K562 (cell line): ENCODE data around the gene FRMD7. TPM values are rescaled to one million over a fixed set of nuclear protein-coding genes. Genes with fewer than 3 reads are reported as not detected.

Source experiments
- ATAC-seq: fragments of 200-7000 bp; cut with Tn5 transposase; 3 replicates; pipeline ENCODE4 v1.9.1; 2020; ENCODE audit warnings: moderate library complexity
- BruUV-seq: library from RNA; stranded (reverse); fragments of 400-500 nt; replicated peaks from 2 replicates; lab custom pipeline; 2021; lab: Mats Ljungman, UMichigan
- CTCF ChIA-PET: fragments of 300-600 bp; formaldehyde crosslinking; extraction: SDS; loops from one replicate; lab custom pipeline; 2021; ENCODE audit warnings: low intra/inter-chr PET ratio; lab: Yijun Ruan, JAX
- POLR2A ChIA-PET: fragments of 300-600, 350-650 bp; sonication (Branson Sonifier 250); formaldehyde crosslinking; extraction: SDS; loops from one replicate; lab custom pipeline; 2021; ENCODE audit warnings: antibody characterized with exemption, inconsistent platforms; lab: Yijun Ruan, JAX
- DNase-seq, 4 experiments: peaks; one replicate each; pipeline versions ENCODE4 v3.0.0 to v3.0.0-alpha.2; 2011 to 2018; ENCODE audit warnings: low spot score in 3 of 4, mixed read lengths in 3 of 4; ENCODE audit errors: extremely low read depth in 1 of 4
- FAIRE-seq: peaks from 2 replicates; lab custom pipeline; 2011; peaks lifted over from hg19 to GRCh38; lab: Jason Lieb, UNC
- H2AFZ ChIP-seq: 2 replicates; pipeline ENCODE4 v1.6.0; 2011; ENCODE audit warnings: low read depth, low read length, control low read depth, inconsistent platforms
- H3K27ac ChIP-seq: fragments of 200-600 bp; 3 replicates; pipeline ENCODE4 v1.8.0; 2011; ENCODE audit warnings: low read depth, mild to moderate bottlenecking, control low read depth, inconsistent platforms, low read length, moderate library complexity, mixed read lengths; ENCODE audit errors: extremely low read depth
- H3K27me3 ChIP-seq, 2 experiments: fragments of 300-600 bp in 1 of 2; 2 replicates in 1 of 2; 3 replicates in 1 of 2; pipeline versions ENCODE4 v1.6.0 to v1.8.0; 2011; ENCODE audit warnings: inconsistent platforms in 2 of 2, low read length in 2 of 2, mild to moderate bottlenecking in 1 of 2, mixed read lengths in 1 of 2, moderate library complexity in 1 of 2; ENCODE audit not compliant: control insufficient read depth in 2 of 2, insufficient read depth in 2 of 2
- H3K36me3 ChIP-seq: fragments of 300-600 bp; 3 replicates; pipeline ENCODE4 v1.8.0; 2011; ENCODE audit warnings: mild to moderate bottlenecking, low read length, inconsistent platforms; ENCODE audit not compliant: control insufficient read depth, insufficient read depth
- H3K4me1 ChIP-seq, 2 experiments: fragments of 200-600 bp in 1 of 2; replicated peaks in 1 of 2; 2 replicates in 1 of 2; 3 replicates in 1 of 2; pipeline versions ENCODE4 v1.5.1 to v1.8.0; 2011; ENCODE audit warnings: inconsistent platforms in 2 of 2, low read length in 2 of 2, mild to moderate bottlenecking in 1 of 2, mixed read lengths in 1 of 2, moderate library complexity in 1 of 2; ENCODE audit not compliant: control insufficient read depth in 2 of 2, insufficient read depth in 2 of 2
- H3K4me2 ChIP-seq: 2 replicates; pipeline ENCODE4 v1.6.1; 2011; ENCODE audit warnings: low read length, control low read depth, inconsistent platforms, mixed read lengths; ENCODE audit not compliant: insufficient read depth
- H3K4me3 ChIP-seq: fragments of 200-600 bp; sonication (generic), shearing (Covaris generic); 2 replicates; pipeline ENCODE4 v1.5.1; 2016; ENCODE audit warnings: control low read depth, inconsistent platforms
- H3K79me2 ChIP-seq: fragments of 200-600 bp; 3 replicates; pipeline ENCODE4 v1.8.0; 2011; ENCODE audit warnings: low read length, inconsistent platforms; ENCODE audit not compliant: control insufficient read depth, insufficient read depth
- H3K9ac ChIP-seq, 2 experiments: 2 replicates each; pipeline versions ENCODE4 v1.6.0 to v1.6.1; 2011; ENCODE audit warnings: low read depth in 2 of 2, low read length in 2 of 2, control low read depth in 1 of 2, inconsistent platforms in 1 of 2, mild to moderate bottlenecking in 1 of 2, mixed read lengths in 1 of 2; ENCODE audit not compliant: insufficient read depth in 1 of 2
- H3K9me1 ChIP-seq: one replicate; pipeline ENCODE4 v1.6.0; 2011; ENCODE audit warnings: inconsistent platforms, mild to moderate bottlenecking, low read length, moderate library complexity; ENCODE audit not compliant: control insufficient read depth, insufficient read depth
- H3K9me3 ChIP-seq: replicated peaks from 2 replicates; pipeline ENCODE4 v1.5.1; 2011; ENCODE audit warnings: low read depth, low read length, inconsistent platforms; ENCODE audit not compliant: control insufficient read depth, insufficient read depth
- H4K20me1 ChIP-seq: replicated peaks from 2 replicates; pipeline ENCODE4 v1.6.1; 2011; ENCODE audit warnings: low read length, inconsistent platforms, mixed read lengths; ENCODE audit not compliant: control insufficient read depth, insufficient read depth
- E4F1 ChIP-seq: fragments of 250-450 bp; sonication (Bioruptor Pico); IDR thresholded peaks from 2 replicates; pipeline ENCODE4 v1.5.0; 2021; ENCODE audit warnings: mild to moderate bottlenecking, borderline replicate concordance
- ELF1 ChIP-seq: fragments of 200-800 bp; sonication (Bioruptor generic); IDR thresholded peaks from 2 replicates; pipeline ENCODE4 v1.6.1; 2016; ENCODE audit warnings: missing genetic modification characterization, missing compliant biosample characterization
- MXI1 ChIP-seq: IDR thresholded peaks from 2 replicates; pipeline ENCODE4 v1.6.1; 2011; ENCODE audit warnings: low read depth, mild to moderate bottlenecking, improper control_type of control experiment, low read length
- NFRKB ChIP-seq: fragments of 450-650 bp; IDR thresholded peaks from 2 replicates; pipeline ENCODE4 v1.6.1; 2016; ENCODE audit warnings: low read depth
- PHB2 ChIP-seq: fragments of 450-650 bp; IDR thresholded peaks from 2 replicates; pipeline ENCODE4 v1.6.1; 2017; ENCODE audit warnings: low read depth
- SAP30 ChIP-seq: fragments of 200-600 bp; sonication (generic); IDR thresholded peaks from 2 replicates; pipeline ENCODE4 v1.6.1; 2012; ENCODE audit warnings: borderline replicate concordance, low read depth, mild to moderate bottlenecking, moderate library complexity, low read length, control low read depth, inconsistent platforms; ENCODE audit not compliant: insufficient read depth, poor library complexity, severe bottlenecking
- SREBF1 ChIP-seq: fragments of 150-350 bp; IDR thresholded peaks from 2 replicates; pipeline ENCODE4 v1.6.1; 2014; ENCODE audit warnings: antibody characterized with exemption, low read depth, low read length, borderline replicate concordance
- TBL1XR1 ChIP-seq, 2 experiments: IDR thresholded peaks; 2 replicates each; pipeline ENCODE4 v1.6.1; 2012; ENCODE audit warnings: improper control_type of control experiment in 2 of 2, low read length in 2 of 2, mild to moderate bottlenecking in 1 of 2
- TFE3 ChIP-seq: fragments of 450-650 bp; formaldehyde crosslinking; IDR thresholded peaks from 2 replicates; pipeline ENCODE4 v1.4.0; 2020; ENCODE audit warnings: mild to moderate bottlenecking, mixed read lengths
- ZFP30 ChIP-seq: fragments of 250-450 bp; sonication (Bioruptor Pico); IDR thresholded peaks from 2 replicates; pipeline ENCODE4 v1.8.0; 2022; ENCODE audit warnings: moderate library complexity, mild to moderate bottlenecking, inconsistent platforms, borderline replicate concordance
- ZNF124 ChIP-seq: sonication (generic); formaldehyde crosslinking; IDR thresholded peaks from 2 replicates; pipeline ENCODE4 v1.8.1; 2022; ENCODE audit warnings: missing genetic modification reagents
- ZNF143 ChIP-seq: sonication (generic); formaldehyde crosslinking; IDR thresholded peaks from 2 replicates; pipeline ENCODE4 v1.9.0; 2022; ENCODE audit warnings: mild to moderate bottlenecking, missing genetic modification reagents
- ZNF280A ChIP-seq: fragments of 450-650 bp; IDR thresholded peaks from 2 replicates; pipeline ENCODE4 v1.6.1; 2018; ENCODE audit warnings: mild to moderate bottlenecking, low read depth; ENCODE audit not compliant: partially characterized antibody
- in situ Hi-C: fragments of 300-500 bp; cut with MboI; formaldehyde crosslinking; loops from 4 replicates; pipeline ENCODE4 v1.15.0; 2018; ENCODE audit warnings: inconsistent platforms, mixed read lengths
- intact Hi-C: fragments of 100-400 bp; cut with micrococcal nuclease; formaldehyde crosslinking; loops from 2 replicates; pipeline ENCODE4 v1.14.2; 2022
- polyA plus RNA-seq, 8 experiments: library from polyadenylated mRNA; depleted of rRNA in 4 of 8; stranded (reverse) in 5 of 8; unstranded in 3 of 8; fragments of >200 nt; fragmentation: Nextera tagmentation in 2 of 8; fragmentation: Illumina TruSeq in 1 of 8; extraction: Ambion mirVana in 2 of 8; extraction: Trizol in 1 of 8; gene quantifications; 2 replicates each; pipeline versions ENCODE4 v1.2.1 to v1.2.3, GENCODE V29; 2011 to 2014; ENCODE audit warnings: inconsistent platforms in 1 of 8, missing spikeins in 1 of 8
- total RNA-seq, 7 experiments: library from RNA; depleted of rRNA in 6 of 7; stranded (reverse); fragments of >200 nt in 6 of 7; fragmentation: Illumina TruSeq in 2 of 7; extraction: Trizol in 2 of 7; gene quantifications; 2 replicates each; pipeline versions ENCODE4 v1.2.1 to v1.2.3, GENCODE V29; 2011 to 2021; ENCODE audit warnings: low replicate concordance in 1 of 7

Gene FRMD7
- total and polyA plus RNA-seq, 9 of the 15 experiments (the other 6 are each of a cell fraction or from before 2014, with no cell fraction given), result 0.06 to 0.09 TPM; not detected in 7

GRCh38 chrX:132144061-132144460 is 16.2 kb upstream of the FRMD7 start (continued):
- TF ChIP-seq ZFP30 (CRISPR knock-in tag), result no peak

GRCh38 chrX:132125906-132126305 is 1.9 kb downstream of the FRMD7 start:
- no peaks in the 10 kb centered on the region for H3K9me3 ChIP-seq
- ATAC-seq (no peak), FAIRE-seq (no peak), DNase-seq (no peak)
- intact Hi-C loops, result no loop called here
- H3K4me2 ChIP-seq, result no peak overlapping the region
- in situ Hi-C loops, result no loop called here
- H3K27me3 ChIP-seq, result peaks cover 0 to 11% of the 10 kb centered on the region in 2 experiments; a peak in 2 of 5 replicates
- BruUV-seq, result no TSS peak
- no peak overlapping the region for H3K9ac ChIP-seq
- no peak overlapping the region for H2AFZ ChIP-seq
- no peaks in the 10 kb centered on the region for H3K36me3 ChIP-seq
- H3K9me1 ChIP-seq, result no peaks in the 10 kb centered on the region
- H3K27ac ChIP-seq, result no peak overlapping the region
- ChIA-PET POLR2A (no interaction called here), CTCF (no interaction called here)
- H3K4me3 ChIP-seq, result no peak overlapping the region
- H3K79me2 ChIP-seq, result no peaks in the 10 kb centered on the region
- H4K20me1 ChIP-seq, result no peaks in the 10 kb centered on the region
- no peaks in the 10 kb centered on the region for H3K4me1 ChIP-seq
- TF ChIP-seq ZNF280A (no peak), ZNF124 (CRISPR knock-in tag) (no peak), TBL1XR1 (IDR thresholded peaks at IDR 0.05; ENCODE audit: low read length in 2 of 2) (no peak), NFRKB (no peak), E4F1 (CRISPR knock-in tag) (no peak), SREBF1 (no peak), SAP30 (no peak), MXI1 (no peak), ZNF143 (CRISPR knock-in tag) (no peak), PHB2 (no peak), TFE3 (CRISPR knock-in tag) (no peak), ELF1 (tag) (no peak)
